ENCODE results near the gene SPO11.

SPO11 gene

DNA sequence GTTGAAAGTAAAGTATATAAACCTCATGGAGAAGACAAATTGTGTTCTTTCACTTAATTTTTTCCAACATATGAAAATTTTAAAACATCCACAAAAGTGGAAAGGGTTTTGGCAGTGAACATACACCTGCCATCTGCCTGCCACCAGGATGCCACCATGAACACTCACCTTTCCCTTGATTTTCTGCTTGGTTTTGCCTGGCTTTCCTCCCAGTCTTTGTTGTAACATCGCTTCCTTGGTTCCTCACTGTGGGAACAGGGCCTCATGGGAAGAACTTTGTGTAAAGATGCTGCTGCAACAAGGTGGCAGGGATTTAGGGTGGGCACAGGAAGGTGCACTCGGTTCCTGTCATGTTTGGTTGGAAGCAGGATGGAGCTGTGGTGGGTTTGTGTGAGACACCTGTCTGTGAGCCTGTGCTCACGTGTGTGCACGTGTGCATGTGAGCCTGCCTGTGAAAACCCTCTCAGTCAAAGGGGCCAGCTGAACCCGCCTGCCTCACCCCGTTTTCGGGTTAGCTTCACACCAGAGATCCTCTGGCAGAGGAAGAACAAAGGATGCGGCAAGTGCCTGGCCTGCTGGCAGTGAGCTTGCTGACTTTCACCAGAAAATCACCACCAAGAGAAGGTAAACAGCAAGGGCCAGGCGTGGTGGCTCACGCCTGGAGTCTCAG, 50.6 kb downstream of the SPO11 start:
- Histone ChIP-seq H3K9me2 (replicated peaks; ENCODE audit: control insufficient read depth, low read length) (no peaks in the 10 kb centered on the region), H3K4me2 (ENCODE audit: low read length) (no peak overlapping the region), H3K36me3 (ENCODE audit: control insufficient read depth, low read length) (peaks cover 54% of the 10 kb centered on the region), H3K27ac (ENCODE audit: low read depth, low read length) (no peak overlapping the region), H3K4me1 (ENCODE audit: control insufficient read depth, low read length) (peaks cover 14% of the 10 kb centered on the region), H3K27me3 (ENCODE audit: control insufficient read depth, low read length) (no peaks in the 10 kb centered on the region), H3K79me2 (ENCODE audit: control insufficient read depth, low read length) (no peaks in the 10 kb centered on the region; the same call in 1 of the 2 replicates), H3F3A (ENCODE audit: control insufficient read depth, insufficient read depth) (peaks cover 9% of the 10 kb centered on the region; the same call in 1 of the 2 replicates), H3K4me3 (ENCODE audit: low read length) (no peak overlapping the region), H3K9me3 (ENCODE audit: control insufficient read depth, insufficient read depth, low read length) (no peaks in the 10 kb centered on the region), H4K20me1 (ENCODE audit: control insufficient read depth, insufficient read depth, low read depth, low read length) (peaks cover 3% of the 10 kb centered on the region; the same call in 1 of the 2 replicates)
- no peak for TF ChIP-seq CTCF (IDR thresholded peaks at IDR 0.05; ENCODE audit: low read depth, low read length, poor library complexity, severe bottlenecking)
- TF ChIP-seq EZH2phosphoT487 (IDR thresholded peaks at IDR 0.05; ENCODE audit: borderline replicate concordance, low read length): no peak

DNA sequence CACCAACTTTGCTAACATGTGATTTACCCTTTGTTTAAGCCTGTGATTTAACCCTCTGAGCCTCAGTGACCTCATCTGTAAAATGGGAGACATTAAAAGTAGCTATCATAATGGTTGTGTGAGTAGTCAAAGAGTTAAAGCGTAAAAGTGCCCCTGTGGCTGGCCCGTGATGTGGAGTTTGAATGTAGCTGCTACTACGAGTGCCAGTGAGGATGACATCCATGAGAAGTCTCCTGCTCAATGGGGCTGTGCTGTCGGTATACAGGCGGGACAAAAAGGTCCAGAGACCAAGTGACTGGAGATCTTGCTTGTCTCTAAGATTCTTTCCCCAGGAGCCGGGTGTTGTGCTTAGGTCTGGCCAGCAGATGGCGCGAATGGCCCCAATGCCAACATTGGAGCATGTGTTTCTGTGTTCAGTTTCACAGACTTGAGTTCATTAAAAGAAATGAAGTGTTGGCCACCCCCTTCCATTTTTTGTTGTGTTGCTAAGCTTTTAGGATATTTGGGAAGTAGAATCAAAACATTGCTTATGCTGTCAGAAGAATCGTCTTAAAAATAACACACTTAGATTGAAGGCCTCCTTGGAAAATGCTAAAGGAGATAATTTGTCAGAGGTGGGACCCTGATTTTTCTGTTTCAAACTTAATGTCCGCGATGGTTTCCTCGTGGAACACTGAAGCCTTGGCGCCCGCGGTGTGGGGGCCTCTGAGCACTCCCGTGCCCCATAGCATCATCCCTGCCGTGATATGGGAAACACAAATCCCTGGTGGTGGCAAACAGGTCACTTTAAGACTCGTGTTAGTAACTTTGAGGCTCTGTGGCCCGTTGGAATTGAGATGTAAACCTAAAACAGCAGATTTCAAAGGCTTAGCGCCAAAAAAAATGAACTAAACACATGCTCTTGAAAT, 52.2 kb downstream of the SPO11 start:
- no peak for TF ChIP-seq EZH2phosphoT487 (IDR thresholded peaks at IDR 0.05; ENCODE audit: borderline replicate concordance, low read length)
- TF ChIP-seq CTCF (IDR thresholded peaks at IDR 0.05; ENCODE audit: low read depth, low read length, poor library complexity, severe bottlenecking): peak; percentile 93
- Histone ChIP-seq H3K27ac (ENCODE audit: low read depth, low read length) (no peak overlapping the region), H3K4me2 (ENCODE audit: low read length) (peak overlapping the region; percentile 22; the same call in 1 of the 2 replicates), H3K4me3 (ENCODE audit: low read length) (no peak overlapping the region), H3K9me3 (ENCODE audit: control insufficient read depth, insufficient read depth, low read length) (no peaks in the 10 kb centered on the region), H3K36me3 (ENCODE audit: control insufficient read depth, low read length) (peaks cover 38% of the 10 kb centered on the region), H3F3A (ENCODE audit: control insufficient read depth, insufficient read depth) (peaks cover 7% of the 10 kb centered on the region; the same call in 1 of the 2 replicates), H3K4me1 (ENCODE audit: control insufficient read depth, low read length) (peaks cover 14% of the 10 kb centered on the region), H3K79me2 (ENCODE audit: control insufficient read depth, low read length) (no peaks in the 10 kb centered on the region), H3K27me3 (ENCODE audit: control insufficient read depth, low read length) (no peaks in the 10 kb centered on the region), H3K9me2 (replicated peaks; ENCODE audit: control insufficient read depth, low read length) (no peaks in the 10 kb centered on the region), H4K20me1 (ENCODE audit: control insufficient read depth, insufficient read depth, low read depth, low read length) (0 out of 2 replicates have a peak, but pooled peaks cover 3% of the 10 kb centered on the region)

DNA sequence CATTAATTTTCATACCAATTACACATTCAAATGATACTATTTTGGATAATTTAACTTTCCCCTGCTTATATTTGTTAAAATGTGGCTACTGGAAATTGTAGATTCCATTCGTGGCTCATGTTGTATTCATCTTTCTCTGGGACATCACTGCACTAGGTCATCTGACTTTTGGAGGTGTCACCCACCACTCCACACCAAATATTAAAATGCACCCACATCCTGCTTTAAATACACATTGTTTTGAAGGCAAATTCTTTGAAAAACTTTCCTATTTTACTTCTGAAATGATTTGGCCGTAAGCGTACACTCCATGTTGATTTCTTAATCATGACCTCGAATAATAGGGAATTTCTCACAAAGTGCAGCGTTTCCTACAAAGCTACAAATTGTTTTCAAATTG, 52.9 kb downstream of the SPO11 start:
- no peak for TF ChIP-seq CTCF (IDR thresholded peaks at IDR 0.05; ENCODE audit: low read depth, low read length, poor library complexity, severe bottlenecking)
- no peak for TF ChIP-seq EZH2phosphoT487 (IDR thresholded peaks at IDR 0.05; ENCODE audit: borderline replicate concordance, low read length)
- Histone ChIP-seq H4K20me1 (ENCODE audit: control insufficient read depth, insufficient read depth, low read depth, low read length) (0 out of 2 replicates have a peak, but pooled peaks cover 3% of the 10 kb centered on the region), H3K9me3 (ENCODE audit: control insufficient read depth, insufficient read depth, low read length) (no peaks in the 10 kb centered on the region), H3F3A (ENCODE audit: control insufficient read depth, insufficient read depth) (peaks cover 7% of the 10 kb centered on the region; the same call in 1 of the 2 replicates), H3K36me3 (ENCODE audit: control insufficient read depth, low read length) (peaks cover 31% of the 10 kb centered on the region), H3K27ac (ENCODE audit: low read depth, low read length) (no peak overlapping the region), H3K27me3 (ENCODE audit: control insufficient read depth, low read length) (no peaks in the 10 kb centered on the region), H3K79me2 (ENCODE audit: control insufficient read depth, low read length) (no peaks in the 10 kb centered on the region), H3K4me1 (ENCODE audit: control insufficient read depth, low read length) (peaks cover 15% of the 10 kb centered on the region), H3K9me2 (replicated peaks; ENCODE audit: control insufficient read depth, low read length) (no peaks in the 10 kb centered on the region), H3K4me2 (ENCODE audit: low read length) (peak overlapping the region; percentile 22; the same call in 1 of the 2 replicates), H3K4me3 (ENCODE audit: low read length) (no peak overlapping the region)
